HG03280 (cell line): ENCODE data around the gene LRMDA.

ENCODE experiments used
- ATAC-seq: cut with Tn5 transposase; IDR thresholded peaks from one replicate; pipeline ENCODE4 v1.9.1; 2021; ENCODE audit warnings: mild to moderate bottlenecking, moderate library complexity; ENCODE audit not compliant: unreplicated experiment

The LRMDA gene

GRCh38 chr10:75851580-75852345 is 420.3 kb downstream of the LRMDA start:
- no peak for ATAC-seq

GRCh38 chr10:75852851-75853484 is 421.5 kb downstream of the LRMDA start:
- no peak for ATAC-seq

- no peak for ATAC-seq
These were observed 425.9 kb downstream of the LRMDA start for GRCh38 chr10:75857269-75857846.

DNA sequence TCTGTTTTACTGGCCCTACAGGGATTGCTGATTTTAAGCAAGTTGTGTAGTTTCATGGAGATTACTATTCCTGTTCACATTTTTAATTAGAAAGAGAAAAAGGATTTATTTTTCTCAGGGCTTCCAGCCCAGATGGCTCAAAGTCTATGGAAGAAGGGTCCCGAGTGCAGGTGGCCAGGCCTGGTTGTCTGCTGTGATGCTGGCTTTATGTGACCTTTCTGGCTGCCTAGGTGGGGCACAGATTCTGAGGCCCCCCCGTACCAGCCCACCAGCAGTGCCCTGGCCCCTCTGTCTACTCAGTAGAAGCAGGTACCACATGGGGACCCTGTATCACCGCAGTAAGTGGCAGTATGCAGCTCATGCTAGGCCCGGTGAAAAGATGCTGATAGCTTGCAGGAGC is 426.5 kb downstream of the LRMDA start:
- no peak for ATAC-seq

GRCh38 chr10:75858339-75858738 is 426.9 kb downstream of the LRMDA start:
- ATAC-seq, result no peak

DNA sequence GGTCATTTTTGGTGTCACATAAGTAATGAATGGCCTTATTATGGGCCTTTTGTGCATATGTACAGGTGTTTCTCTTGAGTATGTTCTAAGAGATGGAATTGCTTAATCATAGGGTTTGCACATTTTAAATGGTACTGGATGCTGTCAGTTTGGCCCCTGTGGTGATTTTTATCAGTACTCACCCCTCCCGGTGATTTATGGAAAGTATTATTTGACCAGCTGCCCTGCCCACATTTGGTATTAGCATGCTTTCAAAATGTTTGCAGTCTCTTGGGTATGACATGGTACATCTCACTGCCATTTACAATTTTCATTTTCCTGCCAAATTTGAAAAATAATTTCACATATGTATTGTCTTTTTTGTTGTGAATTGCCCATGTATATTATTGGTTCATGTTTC is 427.7 kb downstream of the LRMDA start:
- ATAC-seq, result no peak

DNA sequence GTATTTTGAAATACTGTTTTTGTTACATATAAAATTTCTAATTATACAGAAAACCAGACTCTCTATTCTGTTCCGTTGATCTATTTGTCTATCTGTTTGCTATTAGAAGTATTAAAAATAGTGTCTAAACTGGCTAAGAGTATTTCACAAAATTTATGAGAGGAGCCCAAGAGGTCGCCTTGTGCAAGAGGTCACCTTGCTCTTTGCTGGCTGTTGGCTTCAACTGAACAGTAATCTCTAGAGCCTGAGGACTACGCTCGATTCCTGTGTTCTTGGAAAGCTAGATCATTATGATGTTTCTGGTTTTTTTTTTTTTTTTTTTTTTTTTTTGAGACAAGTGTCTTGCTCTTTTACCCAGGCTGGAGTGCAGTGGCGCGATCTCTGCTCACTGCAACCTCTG is 428.6 kb downstream of the LRMDA start:
- no peak for ATAC-seq

- ATAC-seq, result no peak
These were observed 430.2 kb downstream of the LRMDA start for GRCh38 chr10:75861582-75861981.

DNA sequence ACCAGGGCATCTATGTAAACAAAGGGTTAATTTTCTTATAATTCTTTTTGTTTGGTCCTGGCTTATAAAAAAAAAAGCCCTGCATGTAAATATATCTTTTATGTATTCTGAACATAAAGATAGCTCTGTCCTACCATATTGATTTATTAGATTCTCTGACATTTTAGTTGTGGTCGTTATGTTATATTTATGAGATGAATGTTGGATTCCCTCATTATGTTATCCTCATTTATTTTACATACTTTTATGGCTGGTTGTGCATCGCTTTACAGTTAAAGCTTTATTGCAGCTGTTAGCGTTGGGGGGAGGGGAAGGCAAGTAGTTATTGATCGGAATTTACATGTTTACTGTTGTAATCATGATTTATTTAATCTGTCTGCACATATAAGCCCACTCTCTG is 431.5 kb downstream of the LRMDA start:
- ATAC-seq, result no peak

- no peak for ATAC-seq
These were observed 433.3 kb downstream of the LRMDA start for GRCh38 chr10:75864717-75865116.

DNA sequence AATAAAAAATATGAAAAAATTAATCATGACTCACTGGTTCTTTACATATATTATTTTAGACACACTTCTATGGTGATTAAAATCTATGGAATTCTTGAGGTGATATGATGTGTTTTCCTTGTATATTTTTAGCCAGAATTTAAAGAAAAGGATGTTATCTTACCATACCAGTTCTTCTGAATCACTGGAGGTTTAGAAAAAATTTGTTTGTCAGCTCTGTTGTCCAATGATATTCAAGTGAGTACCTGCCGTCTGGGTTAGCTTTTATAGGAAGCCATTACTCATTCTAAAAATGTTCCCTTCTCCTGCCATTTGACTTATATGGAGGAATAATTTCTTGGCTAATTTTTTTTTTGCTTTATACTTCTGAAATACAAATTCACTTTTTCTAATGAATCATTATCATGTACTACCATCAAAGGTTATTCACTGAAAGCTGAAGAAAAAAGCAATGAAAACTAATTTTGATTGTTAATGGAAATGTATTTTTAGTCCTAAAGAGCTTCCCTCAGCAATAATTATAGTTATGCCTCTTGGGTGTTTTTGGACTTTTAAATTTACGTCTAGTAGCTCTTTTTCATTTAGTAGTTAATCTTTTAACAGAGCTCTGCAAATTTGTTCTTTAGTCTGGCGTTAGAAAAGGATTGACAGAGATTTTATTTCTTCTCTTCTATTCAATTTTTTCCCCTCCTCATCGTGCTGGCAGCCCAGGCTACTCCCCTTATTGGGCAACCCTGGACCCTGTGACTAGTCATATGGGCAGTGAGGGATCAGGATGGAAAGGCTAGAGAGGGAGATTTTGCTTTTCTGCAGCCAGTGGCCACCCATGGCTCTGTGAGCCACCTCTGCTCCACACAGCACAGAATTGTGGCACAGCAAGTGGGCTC is 434.2 kb downstream of the LRMDA start:
- ATAC-seq, result no peak

DNA sequence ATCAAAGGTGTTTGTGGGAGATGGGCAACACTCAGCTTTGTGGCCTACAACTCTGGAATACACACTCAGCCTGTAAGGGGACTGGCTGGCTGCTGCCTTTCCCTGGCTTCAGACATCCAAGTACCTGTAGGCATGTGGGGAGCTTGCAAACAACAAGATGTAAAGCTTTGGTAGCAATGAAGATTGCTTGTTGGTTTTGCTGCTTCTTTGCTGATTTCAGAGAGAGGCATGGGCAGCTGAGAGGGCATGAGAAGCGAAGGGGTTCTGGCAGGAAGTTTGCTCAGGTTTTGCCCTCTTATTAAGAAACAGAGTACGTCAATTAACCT is 434.8 kb downstream of the LRMDA start:
- ATAC-seq, result no peak

GRCh38 chr10:75866731-75867130 is 435.3 kb downstream of the LRMDA start:
- ATAC-seq, result no peak

DNA sequence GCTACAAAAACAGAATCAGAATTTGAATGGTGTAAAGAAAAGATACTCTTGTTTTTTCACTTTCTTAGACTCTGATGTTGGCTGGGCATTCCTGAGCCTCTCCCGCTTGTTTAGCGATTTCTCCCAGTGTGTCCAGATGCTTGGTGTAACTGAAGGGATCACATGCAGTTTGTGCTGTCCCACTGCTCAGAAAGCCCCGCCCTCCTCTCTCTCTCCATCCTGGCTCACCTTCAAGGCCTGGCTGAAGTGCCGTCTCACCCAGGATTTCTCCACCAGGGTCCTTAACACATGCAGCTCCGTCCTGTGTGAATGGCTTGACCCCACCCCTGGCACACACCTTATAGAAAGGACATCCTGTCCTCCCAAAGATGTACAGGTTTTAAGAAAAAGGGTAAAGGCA is 437.1 kb downstream of the LRMDA start:
- ATAC-seq, result no peak

GRCh38 chr10:75870039-75870645 is 438.7 kb downstream of the LRMDA start:
- ATAC-seq, result no peak

DNA sequence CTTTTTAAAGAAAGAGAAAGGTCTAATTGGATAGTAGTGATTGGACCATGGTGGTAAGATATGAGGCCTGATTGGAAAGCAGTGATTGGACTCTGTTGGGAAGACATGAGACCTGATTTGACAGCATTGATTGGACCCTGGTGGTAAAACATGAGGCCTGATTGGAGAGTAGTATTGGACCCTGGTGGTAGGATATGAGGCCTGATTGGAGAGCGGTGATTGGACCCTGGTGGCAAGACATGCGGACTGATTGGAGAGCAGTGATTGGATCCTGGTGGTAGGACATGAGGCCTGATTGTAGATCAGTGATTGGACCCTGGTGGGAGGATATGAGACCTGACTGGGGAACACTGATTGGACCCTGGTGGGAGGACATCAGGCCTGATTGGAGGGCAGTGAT is 444.3 kb downstream of the LRMDA start:
- no peak for ATAC-seq

GRCh38 chr10:75876710-75877109 is 445.3 kb downstream of the LRMDA start:
- no peak for ATAC-seq

DNA sequence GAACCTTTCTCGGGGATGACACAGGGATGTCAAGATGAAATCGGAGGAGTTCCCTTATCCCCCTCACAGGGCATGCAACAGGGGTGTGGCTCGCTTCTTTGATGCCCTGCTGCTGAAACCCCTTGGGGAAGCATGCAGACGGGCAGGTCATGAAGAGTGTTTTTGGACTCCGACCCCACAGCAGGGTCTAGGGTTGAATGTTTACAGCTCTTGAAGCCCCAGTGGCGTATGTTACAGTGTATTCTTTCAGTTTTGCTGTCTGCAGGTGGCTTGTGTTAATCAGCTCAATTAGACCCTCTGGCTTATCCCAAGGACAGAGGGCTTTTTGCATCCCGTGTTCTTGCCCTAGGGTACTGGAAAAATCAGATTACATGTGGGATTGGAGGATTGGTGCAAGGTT is 446.5 kb downstream of the LRMDA start:
- ATAC-seq, result no peak

DNA sequence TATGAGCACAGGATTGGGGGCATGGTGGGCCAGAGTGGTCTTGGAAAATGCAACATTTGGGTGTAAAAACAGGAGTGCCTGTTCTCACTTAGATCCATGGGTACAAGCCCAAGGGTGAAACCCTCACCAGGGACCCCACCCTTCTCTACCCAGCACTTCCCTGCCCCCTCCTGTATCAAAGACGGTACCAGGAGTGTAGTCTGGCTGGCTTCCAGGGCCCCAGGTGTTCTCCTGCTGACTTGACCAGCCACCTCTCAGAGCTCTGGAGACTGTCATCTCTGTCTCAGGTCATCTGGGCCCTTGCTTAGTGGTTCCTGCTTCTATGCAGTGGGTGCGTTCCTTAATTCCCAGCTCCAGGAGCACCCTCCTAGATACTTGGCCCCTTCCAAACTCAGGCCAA is 447.2 kb downstream of the LRMDA start:
- no peak for ATAC-seq

DNA sequence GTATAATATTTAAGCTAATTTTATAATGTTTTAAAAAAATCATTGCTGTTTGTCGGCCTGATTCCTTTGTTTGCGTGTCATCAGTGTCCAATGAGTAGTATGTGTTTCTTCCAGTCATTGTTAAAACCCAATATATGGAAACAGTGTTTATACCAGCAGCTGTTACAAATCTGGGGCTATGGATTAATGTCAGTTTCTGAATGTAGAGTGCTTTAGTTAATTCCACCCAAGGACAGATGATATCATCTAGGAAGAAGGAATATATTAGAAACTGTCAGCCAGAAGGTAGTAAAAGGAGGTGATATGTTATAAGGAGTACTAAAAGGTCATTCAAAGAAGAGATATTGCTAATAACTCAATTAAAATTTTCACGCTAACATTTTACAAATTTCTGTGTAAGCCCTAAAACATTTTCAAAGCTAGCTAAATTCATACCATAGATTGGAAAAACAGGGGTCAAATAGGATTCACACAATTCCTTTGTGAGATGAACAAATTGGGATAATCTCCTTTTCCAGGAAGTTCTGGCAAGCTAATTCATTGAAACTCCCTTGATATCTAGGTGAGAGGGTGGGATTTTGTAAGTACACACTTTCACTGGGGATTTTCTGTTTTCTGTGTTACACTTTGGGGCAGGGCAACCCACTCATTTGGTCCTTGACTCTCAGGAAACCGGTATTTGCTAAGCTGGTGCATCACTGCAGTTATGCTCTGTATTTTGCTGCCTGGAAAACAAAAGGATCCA is 448.8 kb downstream of the LRMDA start:
- ATAC-seq, result no peak
